ENCODE data around the gene MED10. TPM values are rescaled to one million over a fixed set of nuclear protein-coding genes. Genes with fewer than 3 reads are reported as not detected.

The MED10 gene
- polyA plus RNA-seq, 1 donor from 2014 or later: 37.9 TPM

GRCh38 chr5:6405591-6405990, 27.2 kb upstream of the MED10 start:
- Histone ChIP-seq H3K79me2 (replicated peaks; ENCODE audit: insufficient read depth, low read length) (no peaks in the 10 kb centered on the region), H3K36me3 (ENCODE audit: insufficient read depth, low read length) (no peaks in the 10 kb centered on the region), H3K9me3 (ENCODE audit: low read length) (no peaks in the 10 kb centered on the region), H3F3A (ENCODE audit: insufficient read depth, low read length, poor library complexity, severe bottlenecking) (no peaks in the 10 kb centered on the region), H4K20me1 (ENCODE audit: insufficient read depth) (no peaks in the 10 kb centered on the region), H3K27ac (ENCODE audit: low read length) (no peak overlapping the region), H3K27me3 (ENCODE audit: insufficient read depth, low read depth, low read length) (no peaks in the 10 kb centered on the region), H3K9me2 (ENCODE audit: insufficient read depth, low read length) (no peaks in the 10 kb centered on the region), H3K4me3 (ENCODE audit: low read length) (no peak overlapping the region), H3K4me2 (ENCODE audit: low read length) (no peak overlapping the region), H3K9ac (ENCODE audit: low read length) (no peak overlapping the region), H2AFZ (ENCODE audit: low read depth, low read length) (no peak overlapping the region)
- TF ChIP-seq TAF1 (IDR thresholded peaks at IDR 0.05; ENCODE audit: low read depth) (no peak), CTCF (IDR thresholded peaks at IDR 0.05; ENCODE audit: poor library complexity, severe bottlenecking) (no peak), EZH2 (IDR thresholded peaks at IDR 0.05; ENCODE audit: borderline replicate concordance, insufficient read depth, low read length, poor library complexity, severe bottlenecking) (no peak), RAD21 (conservative IDR thresholded peaks at IDR 0.05) (no peak), EP300 (conservative IDR thresholded peaks at IDR 0.05; ENCODE audit: poor library complexity, severe bottlenecking) (no peak), MXI1 (conservative IDR thresholded peaks at IDR 0.05; ENCODE audit: poor library complexity, severe bottlenecking) (no peak), REST (IDR thresholded peaks at IDR 0.05; ENCODE audit: borderline replicate concordance) (no peak), SMC3 (conservative IDR thresholded peaks at IDR 0.05; ENCODE audit: poor library complexity) (no peak), POLR2AphosphoS5 (IDR thresholded peaks at IDR 0.05) (no peak)

GRCh38 chr5:6404129-6404528, 25.8 kb upstream of the MED10 start:
- Histone ChIP-seq H3K4me2 (ENCODE audit: low read length) (no peak overlapping the region), H2AFZ (ENCODE audit: low read depth, low read length) (no peak overlapping the region), H4K20me1 (ENCODE audit: insufficient read depth) (no peaks in the 10 kb centered on the region), H3K27ac (ENCODE audit: low read length) (no peak overlapping the region), H3F3A (ENCODE audit: insufficient read depth, low read length, poor library complexity, severe bottlenecking) (no peaks in the 10 kb centered on the region), H3K9me2 (ENCODE audit: insufficient read depth, low read length) (no peaks in the 10 kb centered on the region), H3K79me2 (replicated peaks; ENCODE audit: insufficient read depth, low read length) (no peaks in the 10 kb centered on the region), H3K4me3 (ENCODE audit: low read length) (no peak overlapping the region), H3K36me3 (ENCODE audit: insufficient read depth, low read length) (no peaks in the 10 kb centered on the region), H3K9me3 (ENCODE audit: low read length) (no peaks in the 10 kb centered on the region), H3K9ac (ENCODE audit: low read length) (no peak overlapping the region), H3K27me3 (ENCODE audit: insufficient read depth, low read depth, low read length) (no peaks in the 10 kb centered on the region)
- TF ChIP-seq MXI1 (conservative IDR thresholded peaks at IDR 0.05; ENCODE audit: poor library complexity, severe bottlenecking): no peak
- no peak for TF ChIP-seq RAD21 (conservative IDR thresholded peaks at IDR 0.05)
- no peak for TF ChIP-seq CTCF (IDR thresholded peaks at IDR 0.05; ENCODE audit: poor library complexity, severe bottlenecking)
- no peak for TF ChIP-seq TAF1 (IDR thresholded peaks at IDR 0.05; ENCODE audit: low read depth)
- TF ChIP-seq EZH2 (IDR thresholded peaks at IDR 0.05; ENCODE audit: borderline replicate concordance, insufficient read depth, low read length, poor library complexity, severe bottlenecking): no peak
- no peak for TF ChIP-seq REST (IDR thresholded peaks at IDR 0.05; ENCODE audit: borderline replicate concordance)
- no peak for TF ChIP-seq SMC3 (conservative IDR thresholded peaks at IDR 0.05; ENCODE audit: poor library complexity)
- no peak for TF ChIP-seq EP300 (conservative IDR thresholded peaks at IDR 0.05; ENCODE audit: poor library complexity, severe bottlenecking)
- no peak for TF ChIP-seq POLR2AphosphoS5 (IDR thresholded peaks at IDR 0.05)
